Astrocyte (in vitro differentiated cells and primary cell): ENCODE data around the gene DNAH17. TPM values are rescaled to one million over a fixed set of nuclear protein-coding genes. Genes with fewer than 3 reads are reported as not detected.

Experiments
- DNase-seq: peaks from one replicate; pipeline ENCODE4 v3.0.0-alpha.2; 2010; ENCODE audit warnings: low read depth
- FAIRE-seq: peaks from 2 replicates; lab custom pipeline; 2011; peaks lifted over from hg19 to GRCh38; lab: Jason Lieb, UNC
- H2AFZ ChIP-seq: 2 replicates; pipeline ENCODE4 v1.6.0; 2012; ENCODE audit warnings: low read depth, low read length, inconsistent platforms
- H3K27ac ChIP-seq: 2 replicates; pipeline ENCODE4 v1.5.1; 2011; ENCODE audit warnings: low read depth, low read length, inconsistent platforms
- H3K27me3 ChIP-seq: 2 replicates; pipeline ENCODE4 v1.6.0; 2011; ENCODE audit warnings: low read length, inconsistent platforms; ENCODE audit not compliant: insufficient read depth
- H3K36me3 ChIP-seq: 2 replicates; pipeline ENCODE4 v1.5.1; 2011; ENCODE audit warnings: low read length, inconsistent platforms; ENCODE audit not compliant: insufficient read depth
- H3K4me1 ChIP-seq: 2 replicates; pipeline ENCODE4 v1.5.1; 2011; ENCODE audit warnings: low read length, inconsistent platforms; ENCODE audit not compliant: insufficient read depth
- H3K4me2 ChIP-seq: 2 replicates; pipeline ENCODE4 v1.6.0; 2012; ENCODE audit warnings: low read length, inconsistent platforms
- H3K4me3 ChIP-seq: 2 replicates; pipeline ENCODE4 v1.5.1; 2011; ENCODE audit warnings: low read depth, mild to moderate bottlenecking, low read length, inconsistent platforms; ENCODE audit not compliant: insufficient read depth
- H3K79me2 ChIP-seq: 2 replicates; pipeline ENCODE4 v1.6.0; 2012; ENCODE audit warnings: mild to moderate bottlenecking, low read length, inconsistent platforms; ENCODE audit not compliant: insufficient read depth
- H3K9ac ChIP-seq: 2 replicates; pipeline ENCODE4 v1.6.0; 2012; ENCODE audit warnings: mild to moderate bottlenecking, low read length, inconsistent platforms
- H3K9me3 ChIP-seq: 2 replicates; pipeline ENCODE4 v1.5.1; 2012; ENCODE audit warnings: low read depth, mild to moderate bottlenecking, low read length, inconsistent platforms; ENCODE audit not compliant: insufficient read depth
- H4K20me1 ChIP-seq: 2 replicates; pipeline ENCODE4 v1.6.0; 2012; ENCODE audit warnings: low read length, inconsistent platforms; ENCODE audit not compliant: insufficient read depth
- H3K27ac Mint-ChIP-seq: one replicate; pipeline ENCODE4 v1.8.0; 2021; ENCODE audit warnings: mild to moderate bottlenecking, mixed read lengths; ENCODE audit not compliant: unreplicated experiment
- H3K27me3 Mint-ChIP-seq: one replicate; pipeline ENCODE4 v1.8.0; 2021; ENCODE audit warnings: low read depth, mixed read lengths; ENCODE audit not compliant: unreplicated experiment
- H3K36me3 Mint-ChIP-seq: one replicate; pipeline ENCODE4 v1.8.0; 2021; ENCODE audit warnings: low read depth, mixed read lengths; ENCODE audit not compliant: unreplicated experiment
- H3K4me1 Mint-ChIP-seq: one replicate; pipeline ENCODE4 v1.8.0; 2021; ENCODE audit warnings: low read depth, mixed read lengths; ENCODE audit not compliant: unreplicated experiment
- H3K4me3 Mint-ChIP-seq: one replicate; pipeline ENCODE4 v1.8.0; 2021; ENCODE audit warnings: mild to moderate bottlenecking, moderate library complexity, mixed read lengths; ENCODE audit not compliant: unreplicated experiment
- H3K9me3 Mint-ChIP-seq: one replicate; pipeline ENCODE4 v1.8.0; 2021; ENCODE audit warnings: mild to moderate bottlenecking, mixed read lengths; ENCODE audit not compliant: unreplicated experiment
- EZH2 ChIP-seq: IDR thresholded peaks from 2 replicates; pipeline ENCODE4 v1.6.1; 2012; ENCODE audit warnings: mild to moderate bottlenecking, low read length, inconsistent platforms; ENCODE audit not compliant: insufficient read depth
- total RNA-seq: library from RNA; stranded (reverse); gene quantifications from 2 replicates; pipeline ENCODE4 v1.2.1, GENCODE V29; 2021
- TF ChIP-seq, protein P1 (sequence below): IDR thresholded peaks from 2 replicates; pipeline ENCODE4 v1.5.1; 2011; ENCODE audit warnings: low read depth, mild to moderate bottlenecking, inconsistent platforms, low read length, moderate library complexity; ENCODE audit not compliant: insufficient read depth

DNAH17 gene
- total RNA-seq, 1 donor from 2014 or later = 0.14 TPM

DNA sequence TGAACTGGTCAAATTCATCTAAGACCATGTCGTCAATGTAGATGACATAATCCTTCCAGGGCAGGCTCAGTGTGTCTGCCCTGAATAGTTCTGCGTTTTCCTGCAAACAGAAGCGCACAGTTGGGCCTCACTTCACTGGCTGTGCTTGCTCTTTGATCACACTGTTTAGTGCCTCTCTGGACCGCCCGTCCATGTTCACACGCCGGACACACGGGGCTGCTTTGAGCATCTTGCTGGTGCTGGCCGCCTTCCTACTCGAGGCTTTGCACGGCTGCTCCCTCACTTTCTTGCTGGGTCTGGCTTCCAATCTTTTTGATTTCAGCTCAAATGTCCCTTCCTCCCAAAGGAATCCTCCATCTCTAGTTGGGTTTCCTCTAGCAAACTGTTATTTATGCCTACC is 37.4 kb downstream of the DNAH17 start:
- no peak overlapping the region for H3K27ac Mint-ChIP-seq
- Histone ChIP-seq H3K4me3 (no peak overlapping the region), H2AFZ (no peak overlapping the region), H3K4me2 (no peak overlapping the region), H3K27me3 (no peaks in the 10 kb centered on the region), H3K9ac (no peak overlapping the region), H4K20me1 (no peaks in the 10 kb centered on the region), H3K79me2 (no peaks in the 10 kb centered on the region), H3K27ac (no peak overlapping the region), H3K9me3 (no peaks in the 10 kb centered on the region), H3K36me3 (no peaks in the 10 kb centered on the region), H3K4me1 (no peaks in the 10 kb centered on the region)
- no peaks in the 10 kb centered on the region for H3K36me3 Mint-ChIP-seq
- peaks cover 5% of the 10 kb centered on the region for H3K4me1 Mint-ChIP-seq
- H3K27me3 Mint-ChIP-seq = peaks cover 10% of the 10 kb centered on the region
- H3K4me3 Mint-ChIP-seq = no peak overlapping the region
- DNase-seq (no peak), FAIRE-seq (no peak)
- no peak for TF ChIP-seq EZH2
- TF ChIP-seq, protein P1, sequence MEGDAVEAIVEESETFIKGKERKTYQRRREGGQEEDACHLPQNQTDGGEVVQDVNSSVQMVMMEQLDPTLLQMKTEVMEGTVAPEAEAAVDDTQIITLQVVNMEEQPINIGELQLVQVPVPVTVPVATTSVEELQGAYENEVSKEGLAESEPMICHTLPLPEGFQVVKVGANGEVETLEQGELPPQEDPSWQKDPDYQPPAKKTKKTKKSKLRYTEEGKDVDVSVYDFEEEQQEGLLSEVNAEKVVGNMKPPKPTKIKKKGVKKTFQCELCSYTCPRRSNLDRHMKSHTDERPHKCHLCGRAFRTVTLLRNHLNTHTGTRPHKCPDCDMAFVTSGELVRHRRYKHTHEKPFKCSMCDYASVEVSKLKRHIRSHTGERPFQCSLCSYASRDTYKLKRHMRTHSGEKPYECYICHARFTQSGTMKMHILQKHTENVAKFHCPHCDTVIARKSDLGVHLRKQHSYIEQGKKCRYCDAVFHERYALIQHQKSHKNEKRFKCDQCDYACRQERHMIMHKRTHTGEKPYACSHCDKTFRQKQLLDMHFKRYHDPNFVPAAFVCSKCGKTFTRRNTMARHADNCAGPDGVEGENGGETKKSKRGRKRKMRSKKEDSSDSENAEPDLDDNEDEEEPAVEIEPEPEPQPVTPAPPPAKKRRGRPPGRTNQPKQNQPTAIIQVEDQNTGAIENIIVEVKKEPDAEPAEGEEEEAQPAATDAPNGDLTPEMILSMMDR = no peak
- peaks cover 2% of the 10 kb centered on the region for H3K9me3 Mint-ChIP-seq

DNA sequence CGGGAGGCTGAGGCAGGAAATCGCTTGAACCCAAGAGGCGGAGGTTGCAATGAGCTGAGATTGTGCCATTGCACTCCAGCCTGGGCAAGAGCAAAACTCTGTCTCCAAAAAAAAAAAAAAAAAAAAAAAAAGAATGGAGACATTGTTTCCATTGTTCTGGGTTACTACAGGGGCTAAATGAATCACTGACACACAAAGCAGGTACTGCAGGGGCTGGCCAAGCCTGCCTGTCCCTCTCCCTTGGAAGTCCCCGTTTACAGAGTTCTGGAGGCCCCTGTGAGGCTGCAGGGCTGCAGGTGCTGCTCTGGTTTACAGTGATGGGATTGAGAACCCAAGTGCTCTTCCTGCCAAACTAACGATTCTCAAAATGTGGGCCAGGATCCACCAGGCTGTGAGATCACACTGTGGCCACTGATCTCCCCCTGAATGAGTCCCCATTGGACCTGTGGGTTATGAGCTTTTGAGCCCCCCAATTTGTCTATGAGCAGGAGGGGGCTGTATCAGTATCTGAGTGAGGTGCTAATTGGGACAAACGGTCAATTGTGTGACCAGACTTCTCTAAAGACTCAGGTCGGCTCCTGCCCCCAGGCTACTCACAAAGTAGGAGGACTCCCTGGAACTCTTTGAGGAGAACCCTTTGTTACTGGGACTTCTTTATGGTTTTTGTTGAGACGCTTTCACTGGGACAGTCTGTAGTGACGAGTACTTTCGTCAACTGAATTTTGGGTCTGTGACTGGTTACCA is 39.0 kb downstream of the DNAH17 start:
- FAIRE-seq (no peak), DNase-seq (no peak)
- Histone ChIP-seq H2AFZ (no peak overlapping the region), H3K4me3 (no peak overlapping the region), H3K79me2 (no peaks in the 10 kb centered on the region), H3K4me2 (no peak overlapping the region), H3K27me3 (no peaks in the 10 kb centered on the region), H3K9ac (no peak overlapping the region), H3K27ac (no peak overlapping the region), H4K20me1 (no peaks in the 10 kb centered on the region), H3K36me3 (no peaks in the 10 kb centered on the region), H3K9me3 (no peaks in the 10 kb centered on the region), H3K4me1 (no peaks in the 10 kb centered on the region)
- TF ChIP-seq, protein P1 = no peak
- TF ChIP-seq EZH2 = no peak
- Mint-ChIP-seq H3K36me3 (no peaks in the 10 kb centered on the region), H3K27ac (no peak overlapping the region), H3K27me3 (peaks cover 10% of the 10 kb centered on the region), H3K9me3 (peaks cover 2% of the 10 kb centered on the region), H3K4me3 (no peak overlapping the region), H3K4me1 (peaks cover 5% of the 10 kb centered on the region)

DNA sequence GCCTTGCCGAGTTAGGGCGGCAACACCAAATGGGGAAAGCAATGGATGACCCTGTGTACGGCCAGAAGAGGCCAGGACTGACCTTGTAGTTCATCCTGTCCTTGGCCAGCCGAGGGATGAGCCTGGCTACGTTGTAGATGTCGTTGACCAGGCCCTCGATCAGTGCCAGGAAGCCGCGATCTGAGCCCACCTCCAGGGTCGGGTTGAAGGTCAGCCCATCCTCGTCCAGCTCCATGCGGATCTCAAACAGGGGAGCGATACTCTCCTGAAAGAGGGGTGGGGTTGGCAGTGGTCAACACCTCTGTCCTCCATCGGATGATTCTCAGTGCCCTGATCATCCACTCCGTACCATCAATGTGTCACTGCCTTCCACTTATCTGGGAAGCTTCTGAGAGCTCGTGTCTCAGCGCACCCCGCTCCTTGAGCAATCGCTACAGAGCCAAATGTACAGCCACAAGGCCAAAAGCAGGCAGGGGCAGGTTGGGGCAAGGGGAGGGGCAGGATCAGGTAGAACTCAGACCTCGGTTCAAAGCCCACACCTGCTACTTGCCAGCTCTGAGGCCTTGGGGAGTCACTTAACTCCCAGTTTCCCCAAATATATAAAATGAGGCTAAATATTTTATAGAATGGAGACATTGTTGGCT is 39.9 kb downstream of the DNAH17 start:
- Histone ChIP-seq H3K9me3 (no peaks in the 10 kb centered on the region), H3K4me1 (no peaks in the 10 kb centered on the region), H3K36me3 (no peaks in the 10 kb centered on the region), H3K4me2 (no peak overlapping the region), H3K27ac (no peak overlapping the region), H2AFZ (no peak overlapping the region), H3K4me3 (no peak overlapping the region), H3K9ac (no peak overlapping the region), H4K20me1 (no peaks in the 10 kb centered on the region), H3K79me2 (no peaks in the 10 kb centered on the region), H3K27me3 (no peaks in the 10 kb centered on the region)
- no peak overlapping the region for H3K27ac Mint-ChIP-seq
- peaks cover 6% of the 10 kb centered on the region for H3K9me3 Mint-ChIP-seq
- peaks cover 16% of the 10 kb centered on the region for H3K27me3 Mint-ChIP-seq
- H3K36me3 Mint-ChIP-seq = no peaks in the 10 kb centered on the region
- peaks cover 5% of the 10 kb centered on the region for H3K4me1 Mint-ChIP-seq
- TF ChIP-seq, protein P1 = no peak
- TF ChIP-seq EZH2 = no peak
- no peak for FAIRE-seq
- DNase-seq = no peak
- no peak overlapping the region for H3K4me3 Mint-ChIP-seq
